Motor neuron (in vitro differentiated cells): ENCODE measurements around the gene CACNA1G. TPM values are rescaled to one million over a fixed set of nuclear protein-coding genes. Genes with fewer than 3 reads are reported as not detected.
A peak's percentile ranks its signal among the peaks of the same experiment; 100 is the strongest.

Experiments
- ATAC-seq, 8 experiments: fragments of 200-7000 bp; cut with Tn5 transposase; replicated peaks in 6 of 8; 2 replicates each; pipeline ENCODE4 v1.8.0; 2021; ENCODE audit warnings: mild to moderate bottlenecking in 8 of 8, moderate library complexity in 8 of 8
- H3K27ac ChIP-seq, 2 donors: fragments of 250-450 bp; sonication (Bioruptor Pico); 2 replicates each; pipeline ENCODE4 v1.9.0; 2021; ENCODE audit warnings: antibody characterized with exemption in 2 of 2, mild to moderate bottlenecking in 2 of 2, moderate library complexity in 1 of 2
- H3K4me1 ChIP-seq, 2 donors: fragments of 250-450 bp; sonication (Bioruptor Pico); replicated peaks in 1 of 2; 2 replicates each; pipeline ENCODE4 v1.6.1; 2021; ENCODE audit warnings: antibody characterized with exemption in 2 of 2, mild to moderate bottlenecking in 2 of 2, moderate library complexity in 1 of 2
- H3K4me3 ChIP-seq, 5 donors: fragments of 250-450 bp; sonication (Bioruptor Pico); 2 replicates each; pipeline ENCODE4 v1.9.0; 2021; ENCODE audit warnings: antibody characterized with exemption in 5 of 5, mild to moderate bottlenecking in 5 of 5, moderate library complexity in 4 of 5
- WGBS, 10 experiments: fragments of 450-650 bp; shearing (Covaris generic); methylation state at CpG; one replicate each; pipeline ENCODE4 v1.0.0; 2022; 5-methylcytosine and 5-hydroxymethylcytosine counted together
- in situ Hi-C, 9 experiments: fragments of 400-800 bp; cut with MboI; loops; one replicate each; pipeline ENCODE4 v1.15.0; 2021; ENCODE audit warnings: low sequenced_read_pairs in 9 of 9, low pct_unique_long_range_greater_than_20kb in 2 of 9; ENCODE audit not compliant: unreplicated experiment in 9 of 9
- total RNA-seq, 8 experiments: library from RNA; unstranded; fragments of 300-600 nt; gene quantifications; 2 replicates each; pipeline versions ENCODE4 v1.2.3 to v1.2.4, GENCODE V29; 2022

CACNA1G gene
- total RNA-seq, 8 experiments from 2014 or later: 0.17 to 4.2 (median 0.62) TPM

- Histone ChIP-seq H3K27ac (no peak overlapping the region), H3K4me3 (no peak overlapping the region), H3K4me1 (peaks cover 43 to 45% of the 10 kb centered on the region in 2 donors)
- 0 to 80% (median 0%) methylated on average over 1 to 2 of the region's 17 CpGs; no CpG with 5 or more reads in 7 of the 10 experiments for WGBS, 10 experiments
- peak in 5 of 8 experiments; percentile 47 to 63 (median 53) for ATAC-seq
- in situ Hi-C loops: loop anchor here in 3 of 9 experiments (5.0 to 10.0 kb wide), 4 partner anchors 63 to 73 kb away; partner anchors contain the start of gene CACNA1G (in 1 of the 3)
Measured at GRCh38 chr17:50627782-50628601, 67.5 kb downstream of the CACNA1G start.

GRCh38 chr17:50629902-50630301, 69.4 kb downstream of the CACNA1G start:
- no peak overlapping the region for H3K27ac ChIP-seq
- ATAC-seq: no peak
- in situ Hi-C loops: loop anchor here in 3 of 9 experiments (5.0 to 10.0 kb wide), 4 partner anchors 65 to 75 kb away; partner anchors contain the start of gene CACNA1G (in 1 of the 3)

GRCh38 chr17:50630524-50631194, 70.1 kb downstream of the CACNA1G start:
- ATAC-seq: peak in 4 of 8 experiments; percentile 4 to 40 (median 11)
- WGBS, 10 experiments: 10 to 100% (median 55%) methylated on average over 1 to 4 of the region's 7 CpGs; no CpG with 5 or more reads in 3 of the 10 experiments
- Histone ChIP-seq H3K27ac (no peak overlapping the region), H3K4me1 (peaks cover 41 to 45% of the 10 kb centered on the region in 2 donors), H3K4me3 (no peak overlapping the region)
- in situ Hi-C loops: no loop called here

More at GRCh38 chr17:50629902-50630301, 69.4 kb downstream of the CACNA1G start:
- 0 to 94% (median 83%) methylated on average over 1 to 4 of the region's 6 CpGs; no CpG with 5 or more reads in 4 of the 10 experiments for WGBS, 10 experiments
- no peak overlapping the region for H3K4me3 ChIP-seq
- H3K4me1 ChIP-seq: peaks cover 45 to 47% of the 10 kb centered on the region in 2 donors

- WGBS, 10 experiments: 0 to 63% (median 10%) methylated on average over 1 to 5 of the region's 11 CpGs; no CpG with 5 or more reads in 4 of the 10 experiments
- peak in 4 of 8 experiments; percentile 17 to 51 (median 49) for ATAC-seq
- Histone ChIP-seq H3K27ac (no peak overlapping the region), H3K4me1 (peaks cover 34 to 38% of the 10 kb centered on the region in 2 donors), H3K4me3 (no peak overlapping the region)
- in situ Hi-C loops: no loop called here
Measured at GRCh38 chr17:50631195-50631907, 70.8 kb downstream of the CACNA1G start.

- in situ Hi-C loops: no loop called here
Measured at GRCh38 chr17:50631908-50632571, 71.5 kb downstream of the CACNA1G start.

GRCh38 chr17:50632637-50633036, 72.1 kb downstream of the CACNA1G start:
- in situ Hi-C loops: no loop called here
- ATAC-seq: no peak
- Histone ChIP-seq H3K4me1 (peaks cover 29 to 35% of the 10 kb centered on the region in 2 donors), H3K4me3 (no peak overlapping the region), H3K27ac (no peak overlapping the region)
- WGBS, 10 experiments: 60 to 100% (median 86%) methylated on average over 1 to 3 of the region's 5 CpGs; no CpG with 5 or more reads in 4 of the 10 experiments

More at GRCh38 chr17:50631908-50632571, 71.5 kb downstream of the CACNA1G start:
- Histone ChIP-seq H3K27ac (no peak overlapping the region), H3K4me3 (no peak overlapping the region), H3K4me1 (peaks cover 34 to 38% of the 10 kb centered on the region in 2 donors)
- WGBS, 10 experiments: 50 to 100% (median 62%) methylated on average over 1 to 9 of the region's 9 CpGs; no CpG with 5 or more reads in 5 of the 10 experiments
- no peak for ATAC-seq

GRCh38 chr17:50633683-50634082, 73.2 kb downstream of the CACNA1G start:
- Histone ChIP-seq H3K4me1 (peaks cover 19 to 25% of the 10 kb centered on the region in 2 donors), H3K27ac (no peak overlapping the region), H3K4me3 (no peak overlapping the region)
- in situ Hi-C loops: no loop called here
- WGBS, 10 experiments: 66 to 100% (median 81%) methylated on average over 2 to 5 of the region's 9 CpGs; no CpG with 5 or more reads in 6 of the 10 experiments
- no peak for ATAC-seq

GRCh38 chr17:50634224-50634914, 73.9 kb downstream of the CACNA1G start, which contains the start of gene ABCC3:
Gene ABCC3 (plus strand): TSS chr17:50634881. CDS start chr17:50634937, 56 bp downstream.
- in situ Hi-C loops: no loop called here

GRCh38 chr17:50634915-50635731, 74.6 kb downstream of the CACNA1G start:
- WGBS, 10 experiments: 40 to 100% (median 66%) methylated on average over 1 to 4 of the region's 52 CpGs; no CpG with 5 or more reads in 6 of the 10 experiments
- H3K4me3 ChIP-seq: peak overlapping the region in 4 of 5 donors; percentile 7 to 32 (median 25)
- H3K4me1 ChIP-seq: peaks cover 8 to 15% of the 10 kb centered on the region in 2 donors
- ATAC-seq: peak; percentile 7 to 64 (median 44)
- in situ Hi-C loops: no loop called here
- H3K27ac ChIP-seq: no peak overlapping the region

More at GRCh38 chr17:50634224-50634914, 73.9 kb downstream of the CACNA1G start, which contains the start of gene ABCC3:
- Histone ChIP-seq H3K27ac (no peak within 1 kb of the TSS), H3K4me1 (peaks cover 12 to 18% of the 10 kb centered on the region in 2 donors), H3K4me3 (peak within 1 kb of the TSS in 4 of 5 donors; percentile 7 to 32 (median 25))
- ATAC-seq: peak; percentile 65 to 77 (median 72)
- WGBS, 10 experiments: 8 to 37% (median 30%) methylated on average over 2 to 11 of the region's 48 CpGs; no CpG with 5 or more reads in 6 of the 10 experiments

- ATAC-seq: no peak
- Histone ChIP-seq H3K4me3 (no peak overlapping the region), H3K4me1 (peaks cover 8 to 15% of the 10 kb centered on the region in 2 donors), H3K27ac (no peak overlapping the region)
- in situ Hi-C loops: no loop called here
- WGBS, 10 experiments: 0 to 100% (median 63%) methylated on average over 1 to 3 of the region's 3 CpGs; no CpG with 5 or more reads in 4 of the 10 experiments
Measured at GRCh38 chr17:50635732-50635981, 75.1 kb downstream of the CACNA1G start.
